NCI-H82 treated with DMSO at 0.1 percent for 48 hours (cell line): ENCODE data around the gene OFD1.
A peak's percentile ranks its signal among the peaks of the same experiment; 100 is the strongest.

Source experiments
- DNase-seq: peaks from one replicate; lab custom pipeline; 2025; ENCODE audit not compliant: unreplicated experiment; lab: John Stamatoyannopoulos, UW

OFD1 gene

GRCh38 chrX:13752646-13753045, 18.1 kb downstream of the OFD1 start:
- no peak for DNase-seq

DNA sequence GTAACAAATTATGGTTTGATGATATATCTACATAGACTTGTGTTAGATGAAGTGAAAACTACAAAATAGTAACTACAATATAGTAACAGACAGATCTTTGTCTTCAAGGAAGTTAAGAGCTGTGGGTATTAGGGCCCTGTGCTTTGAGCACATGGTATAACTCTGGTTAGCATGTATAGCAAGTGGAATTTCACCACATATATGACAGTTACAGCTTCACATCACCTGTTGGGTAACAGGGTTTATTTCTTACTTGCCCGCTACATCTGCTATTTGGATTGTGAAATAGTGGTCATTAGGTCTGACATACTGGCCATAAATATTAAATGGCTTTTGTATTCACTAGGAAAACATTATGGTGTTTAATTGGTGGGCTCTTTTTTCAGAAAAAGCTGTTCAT, 20.2 kb downstream of the OFD1 start:
- no peak for DNase-seq

DNA sequence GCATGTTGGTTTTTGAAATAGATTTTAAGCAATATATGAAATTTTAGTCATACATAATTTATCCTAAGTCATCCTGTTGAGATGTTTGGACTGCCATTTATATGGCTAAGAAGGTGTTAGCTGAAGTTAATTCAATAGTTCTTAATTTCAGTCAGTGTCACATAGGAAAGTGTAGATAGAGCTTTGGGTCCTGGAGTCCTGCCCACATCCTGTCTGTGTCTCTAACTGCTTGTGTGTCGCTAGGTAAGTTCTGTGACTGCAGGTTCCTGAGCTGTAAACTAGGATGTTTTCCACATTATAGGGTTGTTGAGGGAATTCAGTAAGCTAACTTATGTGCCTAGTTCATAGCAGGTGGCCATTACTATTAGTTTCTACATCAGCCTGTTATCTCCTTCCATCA, 20.7 kb downstream of the OFD1 start:
- no peak for DNase-seq

- DNase-seq = no peak
These were observed 21.8 kb downstream of the OFD1 start for GRCh38 chrX:13756381-13756780.

DNA sequence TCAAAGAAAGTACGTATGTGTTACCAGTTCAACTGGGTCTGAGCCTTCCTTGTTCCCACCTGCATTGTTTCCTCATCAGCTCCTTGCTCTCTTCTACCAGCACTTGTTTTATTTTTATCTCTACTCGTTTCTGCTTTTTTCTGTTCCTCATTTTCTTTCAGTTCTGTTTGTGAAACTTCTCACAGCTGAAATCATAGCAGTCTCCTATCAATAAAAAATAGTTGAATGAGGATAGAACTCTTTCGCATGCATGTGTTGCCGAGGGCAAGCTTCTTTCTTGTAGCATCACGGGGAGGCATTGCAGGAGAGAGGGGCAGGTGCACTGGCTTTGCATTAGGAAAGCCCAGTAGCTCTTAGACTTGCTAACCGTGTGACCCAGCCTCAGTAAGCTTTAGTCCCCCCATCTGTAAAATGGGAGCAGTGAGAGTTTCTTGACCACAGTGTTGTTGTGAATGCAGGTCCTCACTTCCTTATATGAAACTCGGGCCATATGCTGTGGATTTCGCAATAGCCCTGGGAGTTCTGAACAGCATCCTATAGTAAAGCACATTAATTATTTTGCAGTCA, 24.7 kb downstream of the OFD1 start:
- no peak for DNase-seq

- no peak for DNase-seq
These were observed 25.9 kb downstream of the OFD1 start for GRCh38 chrX:13760426-13760825.

GRCh38 chrX:13761606-13762414, 27.3 kb downstream of the OFD1 start:
- no peak for DNase-seq

DNA sequence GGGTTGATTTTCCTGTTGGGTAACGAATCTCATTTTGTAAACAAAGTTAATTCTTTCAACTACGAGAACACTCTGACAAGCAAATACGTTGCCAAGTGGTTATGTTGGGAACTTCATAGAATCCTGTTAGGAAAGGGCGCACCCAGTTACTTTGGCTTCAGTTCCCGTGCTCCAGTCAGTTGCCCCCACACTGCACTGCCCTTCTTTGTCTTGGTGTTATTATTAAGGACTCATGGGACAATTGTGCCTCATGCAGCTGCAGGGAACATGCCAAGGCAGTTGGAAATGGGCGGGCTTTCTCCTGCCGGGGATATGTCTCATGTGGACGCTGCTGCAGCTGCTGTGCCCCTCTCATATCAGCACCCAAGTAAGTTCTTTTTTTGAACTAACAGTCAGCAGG, 28.9 kb downstream of the OFD1 start:
- no peak for DNase-seq

GRCh38 chrX:13764281-13764680, 29.7 kb downstream of the OFD1 start:
- DNase-seq = no peak

- DNase-seq = peak; percentile 48
These were observed 30.2 kb downstream of the OFD1 start for GRCh38 chrX:13764765-13765164.

GRCh38 chrX:13768939-13769338, 34.4 kb downstream of the OFD1 start:
- no peak for DNase-seq

- no peak for DNase-seq
These were observed 35.5 kb downstream of the OFD1 start for GRCh38 chrX:13770013-13770535.

GRCh38 chrX:13774696-13775095, 40.1 kb downstream of the OFD1 start:
- DNase-seq = peak; percentile 33

DNA sequence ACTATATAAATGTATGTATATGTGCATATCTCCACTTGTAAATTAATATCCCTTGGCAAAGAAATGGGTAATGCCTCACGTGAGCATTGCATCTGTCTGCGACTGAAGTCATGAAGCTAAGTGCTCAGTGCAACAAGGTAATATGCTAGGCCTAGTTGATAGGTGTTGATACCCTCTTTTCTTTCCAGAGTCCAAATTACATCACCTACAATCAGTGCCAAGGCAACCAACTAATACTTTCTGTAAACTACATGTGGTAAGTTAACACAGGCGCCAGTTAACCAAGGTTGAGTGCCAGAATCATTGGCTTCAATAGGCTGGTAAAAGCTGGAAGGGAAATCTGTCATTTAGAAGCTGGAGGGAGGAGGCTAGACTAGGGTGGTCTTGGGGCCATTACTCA, 41.3 kb downstream of the OFD1 start:
- no peak for DNase-seq

GRCh38 chrX:13776387-13776786, 41.8 kb downstream of the OFD1 start:
- DNase-seq = no peak

GRCh38 chrX:13778916-13779315, 44.4 kb downstream of the OFD1 start:
- no peak for DNase-seq

- DNase-seq = no peak
These were observed 46.4 kb downstream of the OFD1 start for GRCh38 chrX:13780868-13781427.

DNA sequence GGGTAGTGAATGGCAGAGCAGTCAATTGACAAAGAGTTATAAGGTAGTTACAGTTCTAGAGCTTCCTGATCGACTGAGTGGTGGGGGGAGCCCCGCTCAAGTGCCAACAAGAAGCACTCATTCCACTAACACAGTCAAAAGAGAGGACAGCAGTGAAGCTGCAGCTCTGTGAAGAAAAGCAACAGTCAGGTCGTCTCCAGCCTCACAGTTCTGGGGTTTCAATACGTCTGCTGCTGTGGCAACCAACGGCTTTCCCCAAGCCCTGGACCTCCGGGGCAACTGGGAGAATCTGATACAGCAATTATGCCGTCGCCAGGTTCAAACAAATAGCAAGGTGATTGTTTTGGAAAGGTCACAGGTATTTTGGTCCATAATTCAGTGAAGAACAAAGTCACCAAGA, 51.5 kb downstream of the OFD1 start:
- no peak for DNase-seq

GRCh38 chrX:13790206-13791131, 55.9 kb downstream of the OFD1 start:
- DNase-seq = no peak

GRCh38 chrX:13791145-13791544, 56.6 kb downstream of the OFD1 start:
- DNase-seq = no peak

GRCh38 chrX:13791559-13791958, 57.0 kb downstream of the OFD1 start:
- no peak for DNase-seq
